Activated T-helper 1 cell treated with anti-CD3 and anti-CD28 coated beads, Interleukin-2, amount 50 U/mL, for 16 hours (primary cell): ENCODE results near the gene BICD1.
"Not testable (repeated sequence)": the region's sequence is repeated elsewhere in the genome, so short reads cannot be mapped to it uniquely, and the experiment has no call there.

Experiments used
- DNase-seq, 2 donors: peaks; one replicate each; pipeline ENCODE4 v3.0.0-alpha.2; 2020; ENCODE audit warnings: low read depth in 1 of 2, low spot score in 1 of 2

The BICD1 gene

GRCh38 chr12:32275520-32275919 lies 168.9 kb downstream of the BICD1 start:
- not testable (repeated sequence) for DNase-seq

GRCh38 chr12:32277774-32278173 lies 171.1 kb downstream of the BICD1 start:
- no peak for DNase-seq

GRCh38 chr12:32281098-32281497 lies 174.5 kb downstream of the BICD1 start:
- DNase-seq = no peak

GRCh38 chr12:32284561-32284960 lies 177.9 kb downstream of the BICD1 start:
- no peak for DNase-seq

- DNase-seq = no peak
Measured at GRCh38 chr12:32285021-32285420, 178.4 kb downstream of the BICD1 start.

GRCh38 chr12:32285489-32285888 lies 178.8 kb downstream of the BICD1 start:
- no peak for DNase-seq

GRCh38 chr12:32290411-32290810 lies 183.8 kb downstream of the BICD1 start:
- DNase-seq = no peak

- DNase-seq = no peak
Measured at GRCh38 chr12:32292151-32292550, 185.5 kb downstream of the BICD1 start.

- no peak for DNase-seq
Measured at GRCh38 chr12:32293808-32294419, 187.3 kb downstream of the BICD1 start.

GRCh38 chr12:32296567-32296966 lies 189.9 kb downstream of the BICD1 start:
- no peak for DNase-seq

- no peak for DNase-seq
Measured at GRCh38 chr12:32298917-32299316, 192.3 kb downstream of the BICD1 start.

- no peak for DNase-seq
Measured at GRCh38 chr12:32301216-32301615, 194.6 kb downstream of the BICD1 start.

GRCh38 chr12:32302218-32303173 lies 195.8 kb downstream of the BICD1 start:
- DNase-seq = no peak

GRCh38 chr12:32303174-32303549 lies 196.5 kb downstream of the BICD1 start:
- DNase-seq = no peak

- no peak for DNase-seq
Measured at GRCh38 chr12:32305163-32305562, 198.5 kb downstream of the BICD1 start.

GRCh38 chr12:32307326-32307725 lies 200.7 kb downstream of the BICD1 start:
- DNase-seq = no peak

- DNase-seq = no peak
Measured at GRCh38 chr12:32309811-32310736, 203.4 kb downstream of the BICD1 start.

GRCh38 chr12:32312049-32312670 lies 205.5 kb downstream of the BICD1 start:
- DNase-seq = no peak

GRCh38 chr12:32322354-32322753 lies 215.7 kb downstream of the BICD1 start:
- no peak for DNase-seq

- DNase-seq = no peak
Measured at GRCh38 chr12:32331133-32331532, 224.5 kb downstream of the BICD1 start.

- no peak for DNase-seq
Measured at GRCh38 chr12:32332446-32332845, 225.8 kb downstream of the BICD1 start.
